A673 (cell line): ENCODE results near the gene TPM1. TPM values are rescaled to one million over a fixed set of nuclear protein-coding genes. Genes with fewer than 3 reads are reported as not detected.

ENCODE experiments used
- BruUV-seq: library from RNA; stranded (reverse); fragments of 400-500 nt; replicated peaks from 2 replicates; lab custom pipeline; 2021; lab: Mats Ljungman, UMichigan
- CTCF ChIA-PET: fragments of 300-600 bp; sonication (Branson Sonifier 250); formaldehyde crosslinking; loops from one replicate; lab custom pipeline; 2022; ENCODE audit warnings: antibody characterized with exemption; lab: Charles Lee
- POLR2A ChIA-PET: fragments of 300-600 bp; sonication (Branson Sonifier 250); formaldehyde crosslinking; loops from one replicate; lab custom pipeline; 2022; ENCODE audit warnings: antibody characterized with exemption; ENCODE audit not compliant: low non-redundant PET; lab: Charles Lee
- DNase-seq: peaks from one replicate; pipeline ENCODE4 v3.0.0-alpha.2; 2015; ENCODE audit warnings: low spot score
- H3K27ac ChIP-seq: fragments of 200-600 bp; sonication (generic); 2 replicates; pipeline ENCODE4 v1.5.1; 2016; ENCODE audit warnings: mixed run types, low read depth, mild to moderate bottlenecking, mixed read lengths, antibody characterized with exemption, low read length; ENCODE audit not compliant: poor library complexity, severe bottlenecking
- H3K27me3 ChIP-seq: fragments of 200-600 bp; sonication (generic); replicated peaks from 2 replicates; pipeline ENCODE4 v1.6.1; 2017; ENCODE audit warnings: mixed run types, low read depth, mild to moderate bottlenecking, mixed read lengths, antibody characterized with exemption, low read length; ENCODE audit not compliant: insufficient read depth, poor library complexity
- H3K36me3 ChIP-seq: fragments of 200-600 bp; sonication (generic); 2 replicates; pipeline ENCODE4 v1.6.1; 2016; ENCODE audit warnings: mixed run types, mild to moderate bottlenecking, mixed read lengths, antibody characterized with exemption, low read length; ENCODE audit not compliant: insufficient read depth, poor library complexity, severe bottlenecking
- H3K4me1 ChIP-seq: fragments of 200-600 bp; sonication (generic); 2 replicates; pipeline ENCODE4 v1.6.1; 2017; ENCODE audit warnings: mixed run types, mild to moderate bottlenecking, mixed read lengths, antibody characterized with exemption, low read length; ENCODE audit not compliant: insufficient read depth, poor library complexity, severe bottlenecking
- H3K4me3 ChIP-seq: fragments of 200-600 bp; sonication (generic); 2 replicates; pipeline ENCODE4 v1.5.1; 2016; ENCODE audit warnings: low read depth, mixed run types, mild to moderate bottlenecking, mixed read lengths, low read length; ENCODE audit not compliant: poor library complexity, severe bottlenecking
- H3K9me3 ChIP-seq: fragments of 200-600 bp; sonication (generic); 2 replicates; pipeline ENCODE4 v1.6.1; 2016; ENCODE audit warnings: mixed run types, low read depth, mild to moderate bottlenecking, mixed read lengths, antibody characterized with exemption, low read length; ENCODE audit not compliant: poor library complexity, severe bottlenecking
- EZH2 ChIP-seq: fragments of 200-600 bp; sonication (generic); IDR thresholded peaks from 2 replicates; pipeline ENCODE4 v1.6.1; 2017; ENCODE audit warnings: borderline replicate concordance, low read depth, mild to moderate bottlenecking, mixed read lengths, antibody characterized with exemption, low read length; ENCODE audit not compliant: poor library complexity, severe bottlenecking
- intact Hi-C: fragments of 100-400 bp; cut with micrococcal nuclease; formaldehyde crosslinking; loops from one replicate; pipeline ENCODE4 v1.10.0; 2022; ENCODE audit not compliant: unreplicated experiment
- total RNA-seq: library from RNA; stranded (reverse); gene quantifications from 2 replicates; pipeline ENCODE4 v1.2.3, GENCODE V29; 2021
- TF ChIP-seq, protein P1 (sequence below): fragments of 300-800, 200-600 bp; sonication (generic); conservative IDR thresholded peaks from 2 replicates; pipeline ENCODE4 v1.5.1; 2017; ENCODE audit warnings: low read depth, mild to moderate bottlenecking, antibody characterized with exemption, low read length, moderate library complexity, mixed read lengths

Gene TPM1
- total RNA-seq, 1 experiment from 2014 or later = 31.2 TPM

- H3K4me3 ChIP-seq = no peak overlapping the region
- H3K9me3 ChIP-seq = no peaks in the 10 kb centered on the region
- H3K27ac ChIP-seq = no peak overlapping the region
- ChIA-PET POLR2A (no interaction called here), CTCF (no interaction called here)
- intact Hi-C loops = no loop called here
- H3K36me3 ChIP-seq = no peaks in the 10 kb centered on the region
- H3K27me3 ChIP-seq = no peaks in the 10 kb centered on the region
- no TSS peak for BruUV-seq
- H3K4me1 ChIP-seq = no peaks in the 10 kb centered on the region
- DNase-seq = no peak
- TF ChIP-seq EZH2 = no peak
- TF ChIP-seq, protein P1, sequence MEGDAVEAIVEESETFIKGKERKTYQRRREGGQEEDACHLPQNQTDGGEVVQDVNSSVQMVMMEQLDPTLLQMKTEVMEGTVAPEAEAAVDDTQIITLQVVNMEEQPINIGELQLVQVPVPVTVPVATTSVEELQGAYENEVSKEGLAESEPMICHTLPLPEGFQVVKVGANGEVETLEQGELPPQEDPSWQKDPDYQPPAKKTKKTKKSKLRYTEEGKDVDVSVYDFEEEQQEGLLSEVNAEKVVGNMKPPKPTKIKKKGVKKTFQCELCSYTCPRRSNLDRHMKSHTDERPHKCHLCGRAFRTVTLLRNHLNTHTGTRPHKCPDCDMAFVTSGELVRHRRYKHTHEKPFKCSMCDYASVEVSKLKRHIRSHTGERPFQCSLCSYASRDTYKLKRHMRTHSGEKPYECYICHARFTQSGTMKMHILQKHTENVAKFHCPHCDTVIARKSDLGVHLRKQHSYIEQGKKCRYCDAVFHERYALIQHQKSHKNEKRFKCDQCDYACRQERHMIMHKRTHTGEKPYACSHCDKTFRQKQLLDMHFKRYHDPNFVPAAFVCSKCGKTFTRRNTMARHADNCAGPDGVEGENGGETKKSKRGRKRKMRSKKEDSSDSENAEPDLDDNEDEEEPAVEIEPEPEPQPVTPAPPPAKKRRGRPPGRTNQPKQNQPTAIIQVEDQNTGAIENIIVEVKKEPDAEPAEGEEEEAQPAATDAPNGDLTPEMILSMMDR = peak; percentile 19; the same call in 1 of the 2 replicates
Observed at GRCh38 chr15:63025460-63025859, 17.1 kb upstream of the TPM1 start.

DNA sequence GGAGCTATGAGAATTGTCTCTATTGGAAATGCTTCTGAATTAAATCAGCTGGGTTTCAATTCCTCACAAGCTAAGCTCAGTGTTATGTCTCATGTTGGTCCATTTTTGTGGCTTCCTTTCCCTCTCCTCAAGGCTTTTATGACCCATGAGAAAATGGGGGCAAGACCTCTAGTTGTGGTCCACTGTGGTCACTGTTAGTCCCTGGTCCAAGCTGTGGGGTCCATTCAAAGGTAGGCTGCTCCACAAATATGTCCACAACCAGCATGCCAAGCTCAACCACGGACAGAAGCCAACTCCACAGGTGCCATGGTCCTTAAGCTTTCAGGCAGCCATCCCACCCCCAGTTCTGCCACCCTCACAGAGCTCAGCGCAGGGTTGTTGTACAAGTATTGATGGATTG is 14.9 kb upstream of the TPM1 start:
- TF ChIP-seq, protein P1 = no peak
- TF ChIP-seq EZH2 = no peak
- intact Hi-C loops = no loop called here
- ChIA-PET CTCF (interaction anchor here (1.0 kb wide), 1 partner anchor 20 kb away, joined by 3 read pairs; no protein-coding TSS in a partner anchor), POLR2A (no interaction called here)
- DNase-seq = no peak
- Histone ChIP-seq H3K9me3 (no peaks in the 10 kb centered on the region), H3K4me1 (no peaks in the 10 kb centered on the region), H3K27me3 (no peaks in the 10 kb centered on the region), H3K4me3 (no peak overlapping the region), H3K27ac (no peak overlapping the region), H3K36me3 (no peaks in the 10 kb centered on the region)
- BruUV-seq = no TSS peak

GRCh38 chr15:63028442-63029110 is 14.0 kb upstream of the TPM1 start:
- Histone ChIP-seq H3K36me3 (no peaks in the 10 kb centered on the region), H3K4me3 (no peak overlapping the region), H3K27ac (no peak overlapping the region), H3K27me3 (no peaks in the 10 kb centered on the region), H3K4me1 (no peaks in the 10 kb centered on the region), H3K9me3 (no peaks in the 10 kb centered on the region)
- TF ChIP-seq, protein P1 = no peak
- no peak for TF ChIP-seq EZH2
- intact Hi-C loops = no loop called here
- BruUV-seq = no TSS peak
- CTCF ChIA-PET = no interaction called here
- DNase-seq = no peak
- POLR2A ChIA-PET = no interaction called here
